NCI-H69 (cell line): Measurements from ENCODE around the gene ADGRB2.
A peak's percentile ranks its signal among the peaks of the same experiment; 100 is the strongest.
"Not testable (repeated sequence)": the region's sequence is repeated elsewhere in the genome, so short reads cannot be mapped to it uniquely, and the experiment has no call there.

Source experiments
- DNase-seq: peaks from one replicate; lab custom pipeline; 2025; lab: John Stamatoyannopoulos, UW

Gene ADGRB2

DNA sequence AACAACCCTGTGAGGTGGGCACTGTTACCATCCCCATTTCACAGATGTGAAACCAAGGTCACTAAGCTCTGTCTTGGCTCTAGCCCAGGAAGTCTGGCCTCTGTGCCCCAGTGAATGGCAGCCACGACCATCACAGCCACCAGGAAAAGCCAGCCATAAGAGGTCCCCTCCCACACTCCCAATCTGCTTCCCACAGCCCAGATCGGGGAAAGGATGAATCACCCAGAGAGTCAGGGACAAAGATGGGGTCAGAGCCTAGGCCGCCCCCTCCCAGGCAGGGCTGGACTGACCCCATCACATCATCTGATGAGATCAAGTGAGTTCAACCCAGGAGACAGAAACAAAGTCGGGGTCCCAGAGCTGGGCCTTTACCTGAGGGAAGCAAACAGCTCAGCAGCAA is 37.4 kb downstream of the ADGRB2 start:
- no peak for DNase-seq

DNA sequence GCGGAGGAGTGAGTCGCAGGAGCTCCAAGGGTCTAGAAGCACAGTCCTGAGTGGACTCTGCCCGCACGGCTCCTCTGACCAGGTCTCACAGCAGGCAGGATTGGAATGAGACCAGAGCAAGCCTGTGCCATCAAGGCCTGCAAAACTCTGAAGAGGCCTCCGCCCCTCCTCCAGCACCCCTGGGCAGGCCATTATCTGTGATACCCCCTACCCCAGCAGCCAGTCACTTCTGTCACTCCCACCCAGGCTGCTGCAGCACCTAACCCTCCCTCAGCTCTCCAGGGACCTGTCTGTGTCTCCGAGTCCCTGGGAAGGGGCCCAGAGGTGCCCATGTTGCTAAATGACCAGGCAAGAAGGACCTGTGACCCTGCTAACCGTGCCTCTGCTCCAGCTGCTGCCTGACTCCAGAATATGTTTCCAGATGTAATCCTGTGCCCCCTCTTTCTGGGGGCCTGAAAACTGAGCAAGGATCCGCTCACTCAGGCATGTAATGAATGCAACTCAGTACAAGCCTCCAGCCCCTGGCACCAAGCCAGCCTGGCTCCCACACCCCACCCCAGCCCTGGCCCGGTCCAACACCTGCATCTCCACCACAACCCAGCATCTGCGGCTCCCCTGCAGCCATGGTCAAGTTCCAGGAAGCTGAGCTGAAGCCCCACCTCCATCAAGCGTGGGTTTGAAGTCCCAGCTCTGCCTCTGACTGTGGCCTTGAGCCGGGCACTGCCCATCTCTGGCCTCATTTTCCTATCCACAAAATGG is 38.2 kb downstream of the ADGRB2 start:
- DNase-seq: peak; percentile 54

DNA sequence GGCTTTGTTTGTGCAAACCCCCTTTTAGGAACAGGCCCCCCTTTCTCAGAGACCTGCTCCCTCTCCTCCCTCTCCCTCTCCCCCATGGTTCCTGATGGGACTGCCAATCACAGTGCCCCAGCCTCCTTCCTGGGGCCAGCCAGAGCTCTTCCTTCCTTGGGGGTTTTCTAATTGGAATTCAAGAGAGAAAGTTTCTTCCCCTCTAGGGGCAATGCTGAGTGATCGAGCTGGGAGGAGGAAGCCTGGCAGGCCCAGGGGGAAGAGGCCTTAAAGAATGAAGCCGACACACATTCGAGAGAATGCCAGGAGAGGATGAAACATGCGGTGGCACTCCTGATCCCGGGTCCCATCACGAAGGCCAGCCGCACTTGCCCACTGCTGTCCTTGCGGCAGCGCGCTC is 39.0 kb downstream of the ADGRB2 start:
- DNase-seq: no peak

- no peak for DNase-seq
Measured at GRCh38 chr1:31723828-31724359, 40.2 kb downstream of the ADGRB2 start.

GRCh38 chr1:31718327-31718897 is 45.7 kb downstream of the ADGRB2 start:
- peak; percentile 71 for DNase-seq

GRCh38 chr1:31717341-31717740 is 46.8 kb downstream of the ADGRB2 start:
- no peak for DNase-seq

- DNase-seq: peak; percentile 23
Measured at GRCh38 chr1:31715873-31716220, 48.3 kb downstream of the ADGRB2 start.

GRCh38 chr1:31715087-31715872 is 48.9 kb downstream of the ADGRB2 start:
- peak; percentile 63 for DNase-seq

DNA sequence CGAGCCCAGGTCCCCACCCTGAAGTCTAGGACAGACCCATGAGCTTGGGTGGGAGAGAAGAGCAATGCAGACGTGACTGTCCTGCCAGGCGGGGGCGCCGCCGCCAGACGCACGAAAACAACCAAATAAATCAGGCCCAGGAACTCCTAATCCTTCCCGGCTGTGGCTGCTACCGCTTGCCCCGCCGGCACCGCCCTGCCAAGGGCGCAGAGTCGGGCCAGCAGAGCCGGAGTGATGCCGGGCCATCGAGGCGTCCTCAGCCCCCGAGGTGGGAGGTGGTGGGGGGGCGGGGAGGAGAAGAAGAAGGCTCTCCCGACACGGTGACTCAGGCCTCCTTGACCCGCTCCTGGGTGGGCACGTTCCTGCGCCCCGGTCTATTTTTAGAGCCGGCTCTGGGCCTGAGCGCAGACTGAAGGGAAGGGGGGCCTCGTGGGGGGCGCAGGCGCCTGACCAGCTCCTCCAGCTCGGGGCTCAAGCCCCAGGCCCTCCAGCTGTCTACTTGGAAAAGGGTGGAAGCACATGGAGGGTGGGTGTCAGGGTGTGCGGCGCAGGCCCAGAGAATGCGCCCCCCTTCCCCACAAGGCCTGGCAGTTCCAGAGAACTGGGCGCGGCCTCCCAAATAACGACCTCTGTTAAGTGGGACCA is 49.6 kb downstream of the ADGRB2 start:
- no peak for DNase-seq

DNA sequence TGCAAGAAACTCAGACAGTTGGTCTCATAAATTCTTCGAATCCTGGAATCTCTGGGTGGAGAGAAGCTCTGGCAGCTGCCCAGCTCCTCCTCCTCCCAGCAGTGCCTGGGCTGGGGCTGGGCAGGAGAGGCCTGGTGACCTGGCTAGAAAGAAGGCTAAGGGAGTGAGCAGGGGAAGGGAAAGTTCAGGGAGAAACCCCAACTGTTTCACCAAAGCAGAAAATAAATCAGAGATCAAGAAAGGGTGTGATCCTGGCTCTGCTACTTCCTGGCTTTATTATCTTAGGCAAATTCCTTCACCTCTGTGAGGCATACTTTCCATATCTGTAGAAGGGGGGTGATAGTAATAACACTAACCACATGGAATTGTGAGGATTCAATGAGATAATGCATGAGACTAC is 51.5 kb downstream of the ADGRB2 start:
- DNase-seq: no peak

- DNase-seq: no peak
Measured at GRCh38 chr1:31712068-31712467, 52.1 kb downstream of the ADGRB2 start.

DNA sequence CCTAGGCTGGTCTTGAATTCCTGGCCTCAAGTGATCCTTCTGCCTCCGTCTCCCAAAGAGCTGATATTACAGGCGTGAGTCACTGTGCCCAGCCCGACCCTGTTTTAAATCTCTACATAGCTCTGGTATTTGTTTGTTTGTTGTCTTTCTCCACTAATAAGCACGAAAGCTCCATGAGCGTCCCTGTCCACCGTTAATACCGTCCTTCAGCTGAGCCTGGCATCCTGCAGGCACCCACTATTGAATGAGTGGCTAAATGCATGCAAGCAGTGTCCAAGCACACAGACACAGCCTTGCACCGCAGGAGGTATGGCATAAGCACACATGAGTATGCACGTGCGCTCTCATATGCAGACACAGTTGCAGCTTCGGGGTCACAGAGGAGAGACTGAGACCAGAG is 55.8 kb downstream of the ADGRB2 start:
- peak; percentile 63 for DNase-seq

- DNase-seq: no peak
Measured at GRCh38 chr1:31707711-31708110, 56.4 kb downstream of the ADGRB2 start.

- not testable (repeated sequence) for DNase-seq
Measured at GRCh38 chr1:31707059-31707600, 57.0 kb downstream of the ADGRB2 start.

GRCh38 chr1:31706384-31707058 is 57.6 kb downstream of the ADGRB2 start:
- DNase-seq: peak; percentile 54

DNA sequence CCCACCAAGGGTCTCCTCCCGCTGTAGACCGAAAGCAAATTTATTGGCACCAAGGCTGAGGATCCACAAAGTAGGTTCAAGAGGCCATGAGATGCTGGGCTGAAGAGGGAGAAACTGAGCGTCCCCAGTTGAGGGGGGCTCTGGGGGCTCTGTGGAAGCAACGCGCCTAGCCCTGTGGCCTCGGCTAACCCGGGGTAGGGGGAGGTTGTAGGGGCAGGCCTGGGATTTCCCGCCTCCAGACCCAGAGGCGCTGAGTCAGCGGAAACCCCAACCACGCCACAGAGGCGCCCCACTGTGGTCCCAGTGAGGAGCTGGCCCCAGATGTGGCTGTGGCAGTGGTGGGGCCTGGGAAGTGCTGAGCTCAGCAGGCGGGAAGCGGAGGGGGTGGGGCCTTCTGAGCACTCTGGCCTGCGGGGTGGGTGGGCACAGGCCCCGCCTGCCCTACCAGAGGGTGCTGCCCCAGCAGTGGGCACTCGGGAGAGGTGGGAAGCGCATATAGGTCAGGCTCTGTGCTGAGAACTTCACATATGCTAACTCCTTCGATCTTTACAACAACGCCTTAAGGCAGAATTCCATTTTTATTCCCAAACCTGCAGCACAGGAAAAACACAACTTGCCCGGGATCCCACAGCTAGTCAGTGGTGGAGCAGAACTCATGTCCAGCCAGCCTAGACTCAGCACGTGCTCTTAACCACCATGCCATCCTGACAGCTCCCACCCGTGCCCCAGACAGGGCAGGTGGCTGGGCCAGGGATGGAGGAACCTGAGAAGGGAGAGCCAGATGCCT is 58.9 kb downstream of the ADGRB2 start:
- DNase-seq: peak; percentile 48

- DNase-seq: peak; percentile 86
Measured at GRCh38 chr1:31704271-31705079, 59.7 kb downstream of the ADGRB2 start.

DNA sequence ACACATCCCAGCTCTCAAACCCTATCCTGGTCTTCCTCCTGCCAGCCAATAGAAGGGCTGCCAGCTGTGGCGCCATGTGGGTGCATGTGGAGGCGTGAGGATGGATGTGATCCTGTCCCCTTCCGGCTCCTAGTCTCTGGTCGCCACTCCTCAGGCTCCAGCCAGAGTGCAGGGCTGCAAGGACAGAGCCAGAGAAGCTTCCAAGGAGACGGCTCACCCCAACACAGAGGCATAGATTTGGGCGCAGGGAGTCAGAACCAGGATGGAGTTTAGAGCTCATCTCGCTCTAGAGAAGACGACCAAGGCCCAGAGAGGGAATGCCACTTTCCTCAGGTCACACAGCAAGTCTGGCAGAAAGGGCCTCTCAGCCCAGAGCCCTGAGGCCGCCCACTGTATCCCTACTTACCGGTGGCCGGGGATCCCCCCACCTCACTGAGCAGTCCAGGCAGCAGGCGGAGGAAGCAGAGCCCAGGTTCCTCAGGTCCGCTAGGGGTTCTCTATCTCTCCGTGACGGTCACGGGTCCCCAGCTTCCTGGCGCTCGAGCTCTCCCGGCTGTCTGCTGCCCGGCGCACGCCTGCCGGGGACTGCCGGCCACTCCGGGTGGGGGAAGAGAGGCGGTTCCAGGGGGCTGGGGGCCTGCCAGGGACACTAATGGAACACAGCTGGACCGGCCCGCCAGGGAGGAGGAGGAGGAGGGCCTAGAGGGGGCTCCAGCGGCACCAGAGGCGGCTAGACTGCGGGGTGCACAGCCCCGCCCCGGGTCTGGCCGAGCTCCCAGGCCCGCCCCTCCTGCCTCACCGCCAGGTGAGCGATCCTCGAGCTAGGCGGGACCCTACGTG is 60.5 kb downstream of the ADGRB2 start, which contains the start of gene COL16A1:
Gene COL16A1, minus strand, starts transcription at position 587 of the 840 bp plus-strand sequence. CDS start 1,824 bp downstream, outside the sequence.
- DNase-seq: peak; percentile 78
